HG03378 (cell line): Measurements from ENCODE around the gene CPNE1.

Experiments
- ATAC-seq: cut with Tn5 transposase; IDR thresholded peaks from one replicate; pipeline ENCODE4 v1.9.1; 2021; ENCODE audit warnings: mild to moderate bottlenecking, moderate library complexity; ENCODE audit not compliant: unreplicated experiment

The CPNE1 gene

DNA sequence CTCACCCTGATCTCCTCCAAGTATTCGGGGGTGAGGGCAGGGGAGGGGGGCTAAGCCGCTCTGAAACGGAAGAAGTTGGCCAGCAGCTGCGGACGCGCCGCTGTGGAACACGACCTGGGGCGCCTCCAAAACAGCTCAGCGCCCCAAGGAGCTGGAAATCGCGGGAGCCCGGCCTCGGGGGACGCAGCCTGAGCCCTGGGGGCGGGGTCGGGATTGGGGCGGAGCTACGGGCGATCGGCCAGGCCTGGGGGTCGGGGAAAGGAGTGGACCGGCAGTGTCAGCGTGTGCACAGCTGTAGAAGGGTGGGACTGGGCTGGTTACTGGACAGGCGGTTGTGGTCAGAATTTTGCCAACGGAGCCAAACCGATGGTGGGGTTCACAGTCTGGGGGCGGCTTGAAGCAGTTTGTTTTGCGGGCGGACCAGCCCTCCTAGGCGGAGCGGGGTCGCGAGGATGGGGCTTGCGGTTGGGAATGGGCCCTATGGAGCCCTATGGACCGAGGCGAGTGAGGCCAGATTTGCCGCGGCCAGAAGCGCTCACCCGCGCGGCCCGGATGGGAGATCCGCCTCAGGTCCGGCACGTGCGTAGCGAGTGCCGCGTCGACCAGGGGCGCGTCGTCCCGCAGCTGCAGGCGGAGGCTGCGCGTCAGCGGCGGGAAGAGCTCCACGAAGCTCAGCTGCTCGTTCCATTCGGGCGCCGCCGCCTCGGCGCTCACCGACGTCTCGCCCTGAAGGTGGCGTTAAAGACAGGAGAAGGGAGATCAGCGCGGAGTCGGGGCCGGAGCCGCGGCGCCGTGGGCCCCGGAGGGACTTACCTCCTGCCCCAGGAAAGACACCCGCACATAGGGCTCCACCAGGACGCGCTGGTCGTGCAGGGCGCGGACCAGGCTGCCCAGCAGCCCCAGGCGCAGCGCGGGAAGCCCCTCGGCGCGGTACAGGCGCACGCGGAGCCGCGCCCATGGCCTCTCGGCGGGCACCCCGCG is 63.4 kb downstream of the CPNE1 start:
- peak; percentile 47 for ATAC-seq

- no peak for ATAC-seq
Measured at GRCh38 chr20:35600176-35600992, 64.3 kb downstream of the CPNE1 start.

DNA sequence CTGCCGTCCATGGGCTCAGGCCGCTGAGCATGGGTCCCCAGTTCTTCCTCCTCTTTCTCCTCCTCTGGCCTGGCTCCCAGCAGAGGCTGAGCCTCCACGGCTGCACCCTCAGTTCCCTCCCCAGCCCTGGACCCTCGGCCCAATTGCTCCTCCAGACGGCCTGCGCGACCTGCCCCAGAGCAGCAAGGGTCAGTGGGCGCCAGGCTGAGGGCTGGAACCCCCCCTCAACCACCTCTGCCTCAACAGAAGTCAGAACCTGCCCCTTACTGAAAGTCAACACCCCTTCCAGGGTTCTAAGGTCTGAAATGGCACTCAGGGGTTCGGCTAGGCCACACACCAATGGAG is 65.0 kb downstream of the CPNE1 start:
- no peak for ATAC-seq

- no peak for ATAC-seq
Measured at GRCh38 chr20:35598899-35599775, 65.6 kb downstream of the CPNE1 start.

DNA sequence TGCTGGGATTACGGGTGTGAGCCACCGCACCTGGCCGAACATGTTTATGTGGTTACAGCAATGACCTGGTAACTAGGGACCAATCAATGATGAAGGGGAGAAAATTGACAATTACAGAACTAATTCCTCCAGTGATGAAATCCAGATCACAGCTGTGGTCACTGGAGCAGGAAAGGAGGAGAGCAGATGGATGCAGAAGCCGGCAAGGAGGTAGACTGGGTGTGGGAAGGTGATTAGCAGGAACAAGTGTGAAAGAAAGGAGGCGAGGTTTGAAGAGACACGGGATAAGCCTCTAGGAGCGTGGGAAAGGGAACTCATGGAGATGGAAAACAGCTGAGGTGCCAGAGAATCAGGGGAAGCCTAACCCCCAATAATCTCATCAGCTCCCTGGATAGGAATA is 66.2 kb downstream of the CPNE1 start:
- ATAC-seq, result no peak

- ATAC-seq, result no peak
Measured at GRCh38 chr20:35597186-35597585, 67.5 kb downstream of the CPNE1 start.

DNA sequence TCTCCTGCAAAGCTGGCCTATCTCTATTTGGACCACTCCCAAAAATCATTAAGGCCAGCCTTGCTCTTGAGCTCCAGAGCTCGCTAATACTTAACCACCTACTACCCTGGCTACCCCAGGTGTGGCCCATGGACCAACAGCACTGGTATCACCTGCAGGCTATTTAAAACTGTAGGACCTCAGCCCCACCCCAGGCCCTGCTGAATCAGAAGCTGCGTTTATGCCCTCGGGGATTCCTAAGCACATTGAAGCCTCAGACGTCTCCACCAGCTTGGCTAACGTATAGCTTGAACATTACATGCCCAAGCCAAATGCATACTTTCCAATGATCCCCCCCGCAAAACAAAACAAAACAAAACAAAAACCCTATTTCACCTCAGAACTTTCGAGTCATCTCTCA is 68.8 kb downstream of the CPNE1 start:
- no peak for ATAC-seq

- no peak for ATAC-seq
Measured at GRCh38 chr20:35595456-35595855, 69.2 kb downstream of the CPNE1 start.

DNA sequence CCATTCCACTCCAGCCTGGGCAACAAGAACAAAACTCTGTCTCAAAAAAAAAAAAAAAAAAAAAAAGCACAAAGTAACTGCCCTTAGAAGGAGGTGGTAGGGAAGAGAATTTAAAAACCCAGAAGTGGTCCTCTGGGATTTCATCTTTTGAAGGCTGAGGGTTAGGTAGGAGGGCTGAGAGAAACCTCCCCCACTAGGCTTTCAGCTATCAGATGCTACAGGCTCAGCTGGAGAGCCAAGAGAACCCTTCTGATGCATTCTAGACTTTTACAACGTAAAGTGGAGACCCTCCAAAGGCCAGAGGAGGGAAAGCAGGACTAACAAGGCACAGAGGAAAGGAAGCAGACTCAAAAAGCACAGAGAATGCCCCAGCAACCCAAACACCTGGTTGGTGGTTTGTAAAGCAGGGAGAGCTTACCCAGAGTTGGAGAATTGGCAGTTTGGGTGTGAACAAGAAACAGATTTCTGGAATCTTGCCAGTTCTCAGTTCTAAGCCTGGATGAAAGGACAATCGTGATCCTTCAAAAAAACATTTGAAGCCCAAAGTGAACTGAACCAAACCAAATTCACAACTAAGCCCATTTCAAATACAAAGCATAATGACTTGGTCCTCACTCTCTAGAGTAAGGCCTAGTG is 72.2 kb downstream of the CPNE1 start:
- no peak for ATAC-seq

DNA sequence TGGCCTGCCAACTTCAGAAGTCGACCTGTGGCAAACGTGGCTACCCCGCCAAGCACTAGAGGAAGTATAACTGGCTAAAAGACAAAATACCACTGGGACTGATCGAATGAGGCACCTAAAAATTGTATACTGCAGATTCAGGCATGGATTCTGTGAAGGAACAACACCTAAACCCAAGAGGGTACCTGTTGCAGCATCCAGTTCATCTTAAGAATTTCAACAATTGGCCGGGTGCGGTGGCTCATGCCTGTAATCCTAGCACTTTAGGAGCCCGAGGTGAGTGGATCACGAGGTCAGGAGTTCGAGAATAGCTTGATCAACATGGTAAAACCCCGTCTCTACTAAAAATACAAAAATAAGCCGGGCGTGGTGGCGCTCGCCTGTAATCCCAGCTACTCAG is 76.3 kb downstream of the CPNE1 start:
- no peak for ATAC-seq

- no peak for ATAC-seq
Measured at GRCh38 chr20:35587436-35587835, 77.3 kb downstream of the CPNE1 start.

DNA sequence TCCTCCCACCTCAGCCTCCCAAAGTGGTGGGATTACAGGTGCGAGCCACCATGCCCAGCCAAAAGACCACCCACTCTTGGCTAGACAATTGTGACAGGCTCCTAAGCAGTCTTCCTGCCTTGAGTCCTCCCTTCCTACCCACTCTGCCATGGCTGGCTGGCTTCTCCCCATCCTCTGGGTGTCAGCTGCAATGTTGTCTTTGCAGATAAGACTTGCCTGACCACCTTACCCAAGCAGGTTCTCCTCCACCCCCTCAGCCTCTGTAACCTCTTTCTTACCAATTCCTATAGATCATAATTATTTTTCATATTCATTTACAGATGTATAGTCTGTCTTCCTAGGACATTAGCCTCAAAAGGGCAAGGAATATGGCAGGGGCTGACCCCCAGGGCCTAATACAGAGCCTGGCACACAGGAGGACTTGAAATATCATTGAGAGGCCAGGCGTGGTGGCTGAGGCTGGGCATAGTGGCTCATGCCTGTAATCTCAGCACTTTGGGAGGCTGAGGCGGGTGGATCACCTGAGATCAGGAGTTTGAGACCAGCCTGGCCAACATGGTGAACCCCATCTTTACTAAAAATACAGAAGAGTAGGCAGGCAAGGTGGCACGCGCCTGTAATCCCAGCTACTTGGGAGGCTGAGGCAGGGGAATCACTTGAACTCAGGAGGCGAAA is 77.8 kb downstream of the CPNE1 start:
- ATAC-seq, result no peak

- no peak for ATAC-seq
Measured at GRCh38 chr20:35583636-35584560, 80.8 kb downstream of the CPNE1 start.

GRCh38 chr20:35582741-35583404 is 81.8 kb downstream of the CPNE1 start:
- no peak for ATAC-seq

GRCh38 chr20:35582131-35582530 is 82.6 kb downstream of the CPNE1 start:
- no peak for ATAC-seq

- no peak for ATAC-seq
Measured at GRCh38 chr20:35579196-35579595, 85.5 kb downstream of the CPNE1 start.

DNA sequence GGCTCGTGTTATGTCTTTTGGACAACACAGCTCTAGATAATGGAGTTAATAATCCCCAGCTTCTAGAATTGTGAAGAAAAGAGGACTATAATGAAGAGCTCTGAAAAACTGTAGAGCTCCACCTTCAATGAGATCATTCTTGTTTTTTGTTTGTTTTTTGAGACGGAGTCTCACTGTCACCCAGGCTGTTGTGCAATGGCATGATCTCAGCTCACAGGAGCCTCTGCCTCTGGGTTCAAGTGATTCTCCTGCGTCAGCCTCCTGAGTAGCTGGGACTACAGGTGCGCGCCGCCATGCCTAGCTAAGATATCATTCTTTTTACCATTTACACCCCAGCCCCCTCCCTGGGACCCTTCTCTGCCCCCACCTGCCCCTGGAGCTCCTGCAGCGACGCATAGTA is 86.2 kb downstream of the CPNE1 start:
- ATAC-seq, result no peak

GRCh38 chr20:35576816-35577215 is 87.9 kb downstream of the CPNE1 start:
- ATAC-seq, result no peak
